ENCODE measurements around the gene ADCY2. TPM values are rescaled to one million over a fixed set of nuclear protein-coding genes. Genes with fewer than 3 reads are reported as not detected.

The ADCY2 gene
- total RNA-seq, 4 donors from 2014 or later, result 2.6 to 24.8 (median 10.9) TPM

GRCh38 chr5:7680260-7680659, 284.3 kb downstream of the ADCY2 start:
- H3K9me3 ChIP-seq, result no peaks in the 10 kb centered on the region
- no peak overlapping the region for H3K4me3 ChIP-seq
- DNase-seq (ENCODE audit: low spot score in 2 of 2), result no peak
- H3K27me3 ChIP-seq, result no peaks in the 10 kb centered on the region
- no peaks in the 10 kb centered on the region for H3K36me3 ChIP-seq
- whole genome bisulfite sequencing, result 97% methylated on average over 4 of the region's 4 CpGs
- no peak overlapping the region for H3K27ac ChIP-seq
- TF ChIP-seq POLR2AphosphoS5 (IDR thresholded peaks at IDR 0.05) (no peak), CTCF (IDR thresholded peaks at IDR 0.05) (no peak), POLR2A (IDR thresholded peaks at IDR 0.05) (no peak), EP300 (IDR thresholded peaks at IDR 0.05) (no peak)
- no peaks in the 10 kb centered on the region for H3K4me1 ChIP-seq

- WGBS, result 67% methylated on average over 3 of the region's 3 CpGs
- TF ChIP-seq CTCF (IDR thresholded peaks at IDR 0.05) (no peak), EP300 (IDR thresholded peaks at IDR 0.05) (no peak), POLR2AphosphoS5 (IDR thresholded peaks at IDR 0.05) (no peak), POLR2A (IDR thresholded peaks at IDR 0.05) (no peak)
- no peaks in the 10 kb centered on the region for H3K27me3 ChIP-seq
- H3K27ac ChIP-seq, result no peak overlapping the region
- no peak overlapping the region for H3K4me3 ChIP-seq
- H3K9me3 ChIP-seq, result no peaks in the 10 kb centered on the region
- DNase-seq (ENCODE audit: low spot score in 2 of 2), result no peak
- no peaks in the 10 kb centered on the region for H3K36me3 ChIP-seq
- H3K4me1 ChIP-seq, result no peaks in the 10 kb centered on the region
Measured at GRCh38 chr5:7682379-7682778, 286.4 kb downstream of the ADCY2 start.

- WGBS, result 84% methylated on average over 3 of the region's 3 CpGs
- Histone ChIP-seq H3K27me3 (no peaks in the 10 kb centered on the region), H3K4me1 (no peaks in the 10 kb centered on the region), H3K4me3 (no peak overlapping the region), H3K27ac (no peak overlapping the region), H3K36me3 (no peaks in the 10 kb centered on the region), H3K9me3 (no peaks in the 10 kb centered on the region)
- no peak for DNase-seq (ENCODE audit: low spot score in 2 of 2)
- TF ChIP-seq CTCF (IDR thresholded peaks at IDR 0.05) (no peak), EP300 (IDR thresholded peaks at IDR 0.05) (no peak), POLR2AphosphoS5 (IDR thresholded peaks at IDR 0.05) (no peak), POLR2A (IDR thresholded peaks at IDR 0.05) (no peak)
Measured at GRCh38 chr5:7683753-7684152, 287.8 kb downstream of the ADCY2 start.

- 83% methylated on average over 5 of the region's 5 CpGs for WGBS
- Histone ChIP-seq H3K27ac (no peak overlapping the region), H3K36me3 (no peaks in the 10 kb centered on the region), H3K4me1 (no peaks in the 10 kb centered on the region), H3K9me3 (no peaks in the 10 kb centered on the region), H3K4me3 (no peak overlapping the region), H3K27me3 (no peaks in the 10 kb centered on the region)
- no peak for DNase-seq (ENCODE audit: low spot score in 2 of 2)
- TF ChIP-seq POLR2A (IDR thresholded peaks at IDR 0.05) (no peak), POLR2AphosphoS5 (IDR thresholded peaks at IDR 0.05) (no peak)
Measured at GRCh38 chr5:7684826-7685225, 288.9 kb downstream of the ADCY2 start.

GRCh38 chr5:7686794-7687193, 290.9 kb downstream of the ADCY2 start:
- Histone ChIP-seq H3K36me3 (no peaks in the 10 kb centered on the region), H3K4me3 (no peak overlapping the region), H3K4me1 (no peaks in the 10 kb centered on the region), H3K27me3 (no peaks in the 10 kb centered on the region), H3K9me3 (no peaks in the 10 kb centered on the region), H3K27ac (no peak overlapping the region)
- 64% methylated on average over 1 of the region's 1 CpG for WGBS
- TF ChIP-seq EP300 (IDR thresholded peaks at IDR 0.05) (no peak), CTCF (IDR thresholded peaks at IDR 0.05) (no peak), POLR2AphosphoS5 (IDR thresholded peaks at IDR 0.05) (no peak), POLR2A (IDR thresholded peaks at IDR 0.05) (no peak)
- DNase-seq (ENCODE audit: low spot score in 2 of 2), result no peak

GRCh38 chr5:7690557-7690956, 294.6 kb downstream of the ADCY2 start:
- 86% methylated on average over 10 of the region's 10 CpGs for WGBS
- H3K4me1 ChIP-seq, result no peaks in the 10 kb centered on the region
- no peak for DNase-seq (ENCODE audit: low spot score in 2 of 2)
- H3K27ac ChIP-seq, result no peak overlapping the region
- TF ChIP-seq POLR2A (IDR thresholded peaks at IDR 0.05), result no peak
- TF ChIP-seq EP300 (IDR thresholded peaks at IDR 0.05), result no peak
- TF ChIP-seq POLR2AphosphoS5 (IDR thresholded peaks at IDR 0.05), result no peak
- no peak for TF ChIP-seq CTCF (IDR thresholded peaks at IDR 0.05)
- H3K27me3 ChIP-seq, result no peaks in the 10 kb centered on the region
- no peaks in the 10 kb centered on the region for H3K9me3 ChIP-seq
- H3K4me3 ChIP-seq, result no peak overlapping the region
- H3K36me3 ChIP-seq, result no peaks in the 10 kb centered on the region
